ENCODE data around the gene UBE2R2. TPM values are rescaled to one million over a fixed set of nuclear protein-coding genes. Genes with fewer than 3 reads are reported as not detected.
"Not testable (repeated sequence)": the region's sequence is repeated elsewhere in the genome, so short reads cannot be mapped to it uniquely, and the experiment has no call there.

The UBE2R2 gene
- polyA plus RNA-seq, 3 donors from 2014 or later, result 13.9 to 21.9 (median 18.0) TPM

- Mint-ChIP-seq H3K4me3 (no peak overlapping the region), H3K36me3 (no peaks in the 10 kb centered on the region), H3K9me3 (no peaks in the 10 kb centered on the region), H3K27me3 (ENCODE audit: low read depth in 3 of 3) (peaks cover 0 to 2% (median 0%) of the 10 kb centered on the region in 3 donors), H3K27ac (peak overlapping the region in 3 of 6 donors; percentile 21 to 49 (median 34)), H3K4me1 (peaks cover 36 to 71% of the 10 kb centered on the region in 2 donors)
- DNase-seq, result no peak
Measured at GRCh38 chr9:33837138-33837537, 20.2 kb downstream of the UBE2R2 start.

GRCh38 chr9:33840381-33840780 lies 23.4 kb downstream of the UBE2R2 start:
- DNase-seq, result no peak
- H3K27me3 Mint-ChIP-seq (ENCODE audit: low read depth in 3 of 3), result peaks cover 0 to 2% (median 0%) of the 10 kb centered on the region in 3 donors
- H3K4me3 Mint-ChIP-seq, result peak overlapping the region in 1 of 5 donors; percentile 35
- H3K36me3 Mint-ChIP-seq, result no peaks in the 10 kb centered on the region
- H3K27ac Mint-ChIP-seq, result peak overlapping the region in 3 of 6 donors; percentile 20 to 44 (median 32)
- H3K4me1 Mint-ChIP-seq, result peaks cover 48 to 74% of the 10 kb centered on the region in 2 donors
- no peaks in the 10 kb centered on the region for H3K9me3 Mint-ChIP-seq

GRCh38 chr9:33843312-33843961 lies 26.5 kb downstream of the UBE2R2 start:
- Mint-ChIP-seq H3K27me3 (ENCODE audit: low read depth in 3 of 3) (peaks cover 0 to under 1% (median 0%) of the 10 kb centered on the region in 3 donors), H3K36me3 (no peaks in the 10 kb centered on the region), H3K4me3 (no peak overlapping the region), H3K27ac (peak overlapping the region in 5 of 6 donors; percentile 48 to 83 (median 73)), H3K4me1 (peaks cover 51 to 69% of the 10 kb centered on the region in 2 donors), H3K9me3 (no peaks in the 10 kb centered on the region)
- DNase-seq, result no peak

- no peak overlapping the region for H3K4me3 Mint-ChIP-seq
- DNase-seq, result no peak
- peaks cover 44 to 60% of the 10 kb centered on the region in 2 donors for H3K4me1 Mint-ChIP-seq
- no peaks in the 10 kb centered on the region for H3K36me3 Mint-ChIP-seq
- H3K9me3 Mint-ChIP-seq, result no peaks in the 10 kb centered on the region
- H3K27me3 Mint-ChIP-seq (ENCODE audit: low read depth in 3 of 3), result no peaks in the 10 kb centered on the region
- H3K27ac Mint-ChIP-seq, result peak overlapping the region in 2 of 6 donors; percentile 24 to 39
Measured at GRCh38 chr9:33846231-33846630, 29.3 kb downstream of the UBE2R2 start.

GRCh38 chr9:33847894-33848205 lies 30.9 kb downstream of the UBE2R2 start:
- H3K27me3 Mint-ChIP-seq (ENCODE audit: low read depth in 3 of 3); DNase-seq; H3K36me3 Mint-ChIP-seq; H3K4me3 Mint-ChIP-seq; H3K27ac Mint-ChIP-seq; H3K9me3 Mint-ChIP-seq: not testable (repeated sequence)
- H3K4me1 Mint-ChIP-seq, result peaks cover 39 to 46% of the 10 kb centered on the region in 2 donors

GRCh38 chr9:33850267-33850629 lies 33.3 kb downstream of the UBE2R2 start:
- no peak for DNase-seq
- H3K4me3 Mint-ChIP-seq, result no peak overlapping the region
- H3K36me3 Mint-ChIP-seq, result no peaks in the 10 kb centered on the region
- H3K27me3 Mint-ChIP-seq (ENCODE audit: low read depth in 3 of 3), result no peaks in the 10 kb centered on the region
- peak overlapping the region in 3 of 6 donors; percentile 3 to 7 (median 5) for H3K27ac Mint-ChIP-seq
- peaks cover 23 to 54% of the 10 kb centered on the region in 2 donors for H3K4me1 Mint-ChIP-seq
- H3K9me3 Mint-ChIP-seq, result no peaks in the 10 kb centered on the region

GRCh38 chr9:33850677-33851076 lies 33.7 kb downstream of the UBE2R2 start:
- Mint-ChIP-seq H3K4me3 (no peak overlapping the region), H3K4me1 (peaks cover 25 to 57% of the 10 kb centered on the region in 2 donors), H3K27ac (peak overlapping the region in 5 of 6 donors; percentile 3 to 72 (median 47)), H3K36me3 (no peaks in the 10 kb centered on the region), H3K9me3 (no peaks in the 10 kb centered on the region), H3K27me3 (ENCODE audit: low read depth in 3 of 3) (no peaks in the 10 kb centered on the region)
- no peak for DNase-seq

- H3K27me3 Mint-ChIP-seq (ENCODE audit: low read depth in 3 of 3), result no peaks in the 10 kb centered on the region
- H3K4me3 Mint-ChIP-seq, result no peak overlapping the region
- H3K27ac Mint-ChIP-seq, result peak overlapping the region in 3 of 6 donors; percentile 3 to 72 (median 47)
- H3K36me3 Mint-ChIP-seq, result no peaks in the 10 kb centered on the region
- peaks cover 24 to 59% of the 10 kb centered on the region in 2 donors for H3K4me1 Mint-ChIP-seq
- DNase-seq, result no peak
- H3K9me3 Mint-ChIP-seq, result no peaks in the 10 kb centered on the region
Measured at GRCh38 chr9:33851301-33851700, 34.3 kb downstream of the UBE2R2 start.

GRCh38 chr9:33852216-33852826 lies 35.4 kb downstream of the UBE2R2 start:
- Mint-ChIP-seq H3K27ac (peak overlapping the region in 1 of 6 donors; percentile 10), H3K4me1 (peaks cover 21 to 55% of the 10 kb centered on the region in 2 donors)
- DNase-seq, result peak; percentile 41 to 51 (median 49)

GRCh38 chr9:33856247-33856646 lies 39.3 kb downstream of the UBE2R2 start:
- H3K27ac Mint-ChIP-seq, result peak overlapping the region in 3 of 6 donors; percentile 34 to 53 (median 51)
- no peak for DNase-seq
- peaks cover 0 to 3% (median 2%) of the 10 kb centered on the region in 3 donors for H3K27me3 Mint-ChIP-seq (ENCODE audit: low read depth in 3 of 3)
- no peak overlapping the region for H3K4me3 Mint-ChIP-seq
- H3K9me3 Mint-ChIP-seq, result no peaks in the 10 kb centered on the region
- H3K4me1 Mint-ChIP-seq, result peaks cover 28 to 60% of the 10 kb centered on the region in 2 donors
- no peaks in the 10 kb centered on the region for H3K36me3 Mint-ChIP-seq

More at GRCh38 chr9:33852216-33852826, 35.4 kb downstream of the UBE2R2 start:
- Mint-ChIP-seq H3K36me3 (no peaks in the 10 kb centered on the region), H3K4me3 (no peak overlapping the region), H3K27me3 (ENCODE audit: low read depth in 3 of 3) (no peaks in the 10 kb centered on the region), H3K9me3 (no peaks in the 10 kb centered on the region)

GRCh38 chr9:33858423-33858822 lies 41.5 kb downstream of the UBE2R2 start:
- peaks cover 0 to 3% (median 2%) of the 10 kb centered on the region in 3 donors for H3K27me3 Mint-ChIP-seq (ENCODE audit: low read depth in 3 of 3)
- no peak overlapping the region for H3K4me3 Mint-ChIP-seq
- DNase-seq, result no peak
- peaks cover 34 to 72% of the 10 kb centered on the region in 2 donors for H3K4me1 Mint-ChIP-seq
- H3K36me3 Mint-ChIP-seq, result no peaks in the 10 kb centered on the region
- no peak overlapping the region for H3K27ac Mint-ChIP-seq
- H3K9me3 Mint-ChIP-seq, result no peaks in the 10 kb centered on the region

- peak overlapping the region in 3 of 5 donors; percentile 36 to 54 (median 36) for H3K4me3 Mint-ChIP-seq
- H3K27me3 Mint-ChIP-seq (ENCODE audit: low read depth in 3 of 3), result peaks cover 0 to 3% (median 2%) of the 10 kb centered on the region in 3 donors
- H3K36me3 Mint-ChIP-seq, result no peaks in the 10 kb centered on the region
- no peaks in the 10 kb centered on the region for H3K9me3 Mint-ChIP-seq
- H3K4me1 Mint-ChIP-seq, result peaks cover 35 to 56% of the 10 kb centered on the region in 2 donors
- peak overlapping the region; percentile 13 to 86 (median 75) for H3K27ac Mint-ChIP-seq
- no peak for DNase-seq
Measured at GRCh38 chr9:33860200-33860871, 43.4 kb downstream of the UBE2R2 start.

- Mint-ChIP-seq H3K4me1 (peaks cover 29 to 50% of the 10 kb centered on the region in 2 donors), H3K4me3 (no peak overlapping the region), H3K27ac (no peak overlapping the region), H3K27me3 (ENCODE audit: low read depth in 3 of 3) (peaks cover 0 to 3% (median 2%) of the 10 kb centered on the region in 3 donors), H3K9me3 (no peaks in the 10 kb centered on the region), H3K36me3 (no peaks in the 10 kb centered on the region)
- no peak for DNase-seq
Measured at GRCh38 chr9:33861917-33862453, 45.0 kb downstream of the UBE2R2 start.

- H3K27ac Mint-ChIP-seq, H3K36me3 Mint-ChIP-seq, H3K4me3 Mint-ChIP-seq: not testable (repeated sequence)
Measured at GRCh38 chr9:33863027-33863426, 46.1 kb downstream of the UBE2R2 start.

More at GRCh38 chr9:33863027-33863426, 46.1 kb downstream of the UBE2R2 start:
- not testable (repeated sequence) for H3K27me3 Mint-ChIP-seq (ENCODE audit: low read depth in 3 of 3); DNase-seq; H3K9me3 Mint-ChIP-seq
- H3K4me1 Mint-ChIP-seq, result peaks cover 34 to 53% of the 10 kb centered on the region in 2 donors

Data from immature natural killer cell (primary cell).